Right cardiac atrium (tissue), 5 donors: Measurements from ENCODE around the gene SIM2. TPM values are rescaled to one million over a fixed set of nuclear protein-coding genes. Genes with fewer than 3 reads are reported as not detected.

Experiments
- ATAC-seq, 2 donors: fragments of 200-7000 bp; cut with Tn5 transposase; one replicate each; pipeline versions ENCODE4 v1.8.0 to v1.9.1; 2020; ENCODE audit warnings: moderate library complexity in 2 of 2, mild to moderate bottlenecking in 1 of 2
- DNase-seq, 3 donors: peaks; one replicate each; pipeline ENCODE4 v3.0.0-alpha.2; 2020
- H3K27ac ChIP-seq: one replicate; pipeline ENCODE4 v1.5.1; 2013; ENCODE audit warnings: mild to moderate bottlenecking, low read length, control low read depth, moderate library complexity
- H3K27me3 ChIP-seq: one replicate; pipeline ENCODE4 v1.6.1; 2013; ENCODE audit not compliant: control insufficient read depth, insufficient read depth
- H3K4me1 ChIP-seq: one replicate; pipeline ENCODE4 v1.6.1; 2013; ENCODE audit warnings: low read length; ENCODE audit not compliant: control insufficient read depth, insufficient read depth
- H3K4me3 ChIP-seq: one replicate; pipeline ENCODE4 v1.5.1; 2013; ENCODE audit warnings: low read length, control low read depth
- H3K9me3 ChIP-seq: one replicate; pipeline ENCODE4 v1.6.1; 2013; ENCODE audit warnings: low read length; ENCODE audit not compliant: control insufficient read depth
- WGBS: extraction: QIAGEN DNeasy Blood & Tissue Kit; methylation state at CpG from one replicate; pipeline ENCODE4 v1.1.7; 2013; 5-methylcytosine and 5-hydroxymethylcytosine counted together
- intact Hi-C, 4 donors: fragments of 100-400 bp; cut with DNase I; formaldehyde crosslinking; loops; one replicate each; pipeline versions ENCODE4 v1.11.0 to v1.14.0; 2022 to 2023
- polyA plus RNA-seq: library from polyadenylated mRNA; stranded (reverse); fragments of 200-250 nt; gene quantifications from one replicate; pipeline ENCODE4 v1.2.3, GENCODE V29; 2013
- total RNA-seq, 4 donors: library from RNA; stranded (reverse); fragmentation: NEBNext Ultra II Directional; extraction: Animal tissue kit (Norgen Biotek cat#: 25700); gene quantifications; one replicate each; pipeline ENCODE4 v1.2.1, GENCODE V29; 2021
- donor health status: healthy with polysubstance abuse.
- donor health status: DM: no; HTN: yes; CAD: no.
- donor health status: DM: no; HTN: no; CAD: no.
- donor health status: DM: no; HTN: yes; CAD: no; lungs with severe emphysema.
- donor health status: DM: yes; HTN: yes; CAD: no.

SIM2 gene
- total and polyA plus RNA-seq, 5 donors: not detected

DNA sequence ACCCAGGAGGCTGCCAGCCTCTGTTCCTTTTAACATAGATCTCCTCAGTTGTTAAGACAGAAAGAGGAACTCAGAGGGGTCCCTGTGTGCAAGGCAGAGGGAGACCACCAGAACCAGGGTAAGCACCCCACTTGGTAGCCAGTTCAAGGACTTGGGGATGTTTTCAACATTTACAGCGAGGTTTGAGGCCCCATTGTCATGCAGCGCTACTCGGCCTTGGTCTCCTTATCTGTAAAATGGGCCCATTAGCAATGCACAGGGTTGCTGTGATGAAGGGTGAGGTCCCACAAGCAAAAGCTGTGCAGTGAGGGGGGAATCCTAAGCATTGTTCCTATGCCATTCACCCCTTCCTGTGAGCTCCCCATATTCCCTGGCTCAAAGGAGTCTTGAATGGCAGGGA, 4.2 kb downstream of the SIM2 start:
- Histone ChIP-seq H3K4me1 (peaks cover 4% of the 10 kb centered on the region), H3K27ac (no peak overlapping the region), H3K27me3 (no peaks in the 10 kb centered on the region), H3K9me3 (no peaks in the 10 kb centered on the region), H3K4me3 (no peak overlapping the region)
- DNase-seq: no peak
- 39% methylated on average over 3 of the region's 3 CpGs for WGBS
- no peak for ATAC-seq
- intact Hi-C loops: no loop called here

- Histone ChIP-seq H3K9me3 (no peaks in the 10 kb centered on the region), H3K27me3 (no peaks in the 10 kb centered on the region), H3K27ac (no peak overlapping the region), H3K4me3 (no peak overlapping the region), H3K4me1 (peaks cover 4% of the 10 kb centered on the region)
- peak in 1 of 3 donors; percentile 13 for DNase-seq
- intact Hi-C loops: no loop called here
- 19% methylated on average over 15 of the region's 15 CpGs for WGBS
- no peak for ATAC-seq
Observed at GRCh38 chr21:36703626-36704280, 4.8 kb downstream of the SIM2 start.

DNA sequence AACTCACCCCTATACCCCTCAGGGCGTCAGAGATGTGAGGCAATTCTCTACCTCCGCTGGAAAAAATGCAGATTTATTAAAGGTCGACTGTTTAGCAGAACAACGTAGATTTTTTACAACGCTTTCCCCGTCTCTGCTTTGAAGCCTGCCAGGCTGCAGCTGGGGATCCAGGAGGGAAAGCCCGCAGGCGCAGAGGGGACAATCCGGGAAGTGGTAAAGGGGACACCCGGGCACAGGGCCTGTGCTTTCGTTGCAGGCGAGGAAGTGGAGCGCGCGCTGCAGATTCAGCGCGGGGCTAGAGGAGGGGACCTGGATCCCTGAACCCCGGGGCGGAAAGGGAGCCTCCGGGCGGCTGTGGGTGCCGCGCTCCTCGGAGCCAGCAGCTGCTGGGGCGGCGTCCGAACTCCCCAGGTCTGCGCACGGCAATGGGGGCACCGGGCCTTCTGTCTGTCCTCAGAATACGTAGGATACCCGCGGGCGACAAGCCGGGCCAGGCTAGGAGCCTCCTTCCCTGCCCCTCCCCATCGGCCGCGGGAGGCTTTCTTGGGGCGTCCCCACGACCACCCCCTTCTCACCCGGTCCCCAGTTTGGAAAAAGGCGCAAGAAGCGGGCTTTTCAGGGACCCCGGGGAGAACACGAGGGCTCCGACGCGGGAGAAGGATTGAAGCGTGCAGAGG, 5.5 kb downstream of the SIM2 start:
- DNase-seq (no peak), ATAC-seq (no peak)
- WGBS: 3% methylated on average over 49 of the region's 49 CpGs
- Histone ChIP-seq H3K27ac (no peak overlapping the region), H3K4me1 (peaks cover 4% of the 10 kb centered on the region), H3K4me3 (no peak overlapping the region), H3K9me3 (no peaks in the 10 kb centered on the region), H3K27me3 (no peaks in the 10 kb centered on the region)
- intact Hi-C loops: no loop called here

DNA sequence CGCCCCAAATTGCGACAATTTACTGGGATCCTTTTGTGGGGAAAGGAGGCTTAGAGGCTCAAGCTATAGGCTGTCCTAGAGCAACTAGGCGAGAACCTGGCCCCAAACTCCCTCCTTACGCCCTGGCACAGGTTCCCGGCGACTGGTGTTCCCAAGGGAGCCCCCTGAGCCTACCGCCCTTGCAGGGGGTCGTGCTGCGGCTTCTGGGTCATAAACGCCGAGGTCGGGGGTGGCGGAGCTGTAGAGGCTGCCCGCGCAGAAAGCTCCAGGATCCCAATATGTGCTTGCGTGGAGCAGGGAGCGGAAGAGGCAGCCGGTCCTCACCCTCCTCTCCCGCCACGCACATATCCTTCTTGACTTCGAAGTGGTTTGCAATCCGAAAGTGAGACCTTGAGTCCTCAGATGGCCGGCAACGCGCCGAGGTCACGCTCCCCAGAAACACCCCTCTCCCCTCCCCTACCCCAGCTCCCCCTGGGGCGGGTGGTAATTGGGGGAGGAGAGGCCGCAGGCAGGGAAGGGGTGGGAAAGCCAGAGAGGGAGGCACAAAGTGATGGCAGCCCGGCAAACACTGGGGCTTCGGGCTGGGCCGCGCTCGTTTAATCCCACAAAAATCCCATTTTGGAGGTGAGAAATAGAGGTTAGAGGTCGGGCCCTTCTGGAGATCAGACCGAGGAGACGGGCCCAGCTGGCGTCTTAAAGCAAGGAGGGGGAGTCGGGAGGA, 6.2 kb downstream of the SIM2 start:
- intact Hi-C loops: no loop called here
- 4% methylated on average over 39 of the region's 39 CpGs for WGBS
- no peak for DNase-seq
- peak overlapping the region; percentile 6 for H3K4me3 ChIP-seq
- H3K9me3 ChIP-seq: no peaks in the 10 kb centered on the region
- peaks cover 4% of the 10 kb centered on the region for H3K4me1 ChIP-seq
- H3K27ac ChIP-seq: no peak overlapping the region
- ATAC-seq: no peak
- H3K27me3 ChIP-seq: no peaks in the 10 kb centered on the region

GRCh38 chr21:36705679-36706481, 7.0 kb downstream of the SIM2 start:
- H3K27ac ChIP-seq: no peak overlapping the region
- no peaks in the 10 kb centered on the region for H3K27me3 ChIP-seq
- no peak overlapping the region for H3K4me3 ChIP-seq
- DNase-seq: no peak
- no peaks in the 10 kb centered on the region for H3K4me1 ChIP-seq
- ATAC-seq: no peak
- no peaks in the 10 kb centered on the region for H3K9me3 ChIP-seq
- WGBS: 6% methylated on average over 22 of the region's 22 CpGs
- intact Hi-C loops: no loop called here

DNA sequence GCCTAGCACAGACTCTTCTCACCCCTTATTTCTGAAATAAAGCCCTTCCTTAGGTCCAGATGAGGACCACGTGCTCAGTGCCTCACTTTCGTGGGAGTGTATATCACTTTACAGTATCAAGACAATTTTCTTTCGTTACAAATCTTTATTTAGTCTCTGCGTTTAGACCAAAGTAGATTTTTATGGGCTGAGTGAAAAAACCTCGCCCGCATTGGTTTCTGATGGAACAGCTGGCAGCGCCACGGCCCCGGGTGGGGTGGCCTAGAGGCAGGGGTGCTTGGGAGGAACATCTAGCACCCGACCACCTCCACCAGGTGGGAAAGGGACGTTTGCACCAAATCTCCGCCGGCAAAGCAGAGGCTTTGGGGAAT, 7.6 kb downstream of the SIM2 start:
- no peaks in the 10 kb centered on the region for H3K4me1 ChIP-seq
- 12% methylated on average over 13 of the region's 13 CpGs for WGBS
- H3K4me3 ChIP-seq: no peak overlapping the region
- intact Hi-C loops: no loop called here
- ATAC-seq: no peak
- no peaks in the 10 kb centered on the region for H3K27me3 ChIP-seq
- H3K9me3 ChIP-seq: no peaks in the 10 kb centered on the region
- no peak overlapping the region for H3K27ac ChIP-seq
- no peak for DNase-seq

GRCh38 chr21:36706951-36707762, 8.2 kb downstream of the SIM2 start:
- intact Hi-C loops: no loop called here
- DNase-seq (no peak), ATAC-seq (no peak)
- no peak overlapping the region for H3K27ac ChIP-seq
- WGBS: 13% methylated on average over 32 of the region's 32 CpGs
- no peaks in the 10 kb centered on the region for H3K4me1 ChIP-seq
- H3K9me3 ChIP-seq: no peaks in the 10 kb centered on the region
- no peaks in the 10 kb centered on the region for H3K27me3 ChIP-seq
- H3K4me3 ChIP-seq: no peak overlapping the region

DNA sequence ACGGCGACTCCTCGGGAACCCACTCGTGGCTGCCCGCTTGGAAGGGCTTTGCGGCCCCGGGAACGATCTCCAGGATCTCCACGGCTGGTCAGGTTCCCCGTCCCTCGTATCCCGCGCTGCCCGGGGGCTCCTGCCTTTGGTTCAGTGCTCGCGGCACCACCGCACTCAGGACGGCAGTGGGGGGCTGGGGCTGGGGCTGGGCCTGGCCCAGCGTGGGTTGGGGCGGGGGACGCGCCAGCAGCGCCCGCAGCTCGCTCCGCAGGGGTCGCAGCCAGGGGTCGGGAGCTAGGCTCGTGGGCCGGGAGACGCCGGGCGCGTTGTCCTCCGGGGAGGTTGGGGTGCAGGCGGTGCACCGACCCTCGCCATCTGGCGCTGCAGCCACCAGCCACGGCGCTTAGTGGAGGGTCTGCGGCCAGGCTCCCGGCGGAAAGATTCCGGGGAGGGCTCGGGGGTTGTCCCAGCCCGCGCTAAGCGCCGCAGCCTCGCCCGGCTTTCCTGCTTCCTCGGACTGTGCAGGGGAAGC, 8.9 kb downstream of the SIM2 start:
- no peak for ATAC-seq
- no peak for DNase-seq
- Histone ChIP-seq H3K27me3 (peaks cover 4% of the 10 kb centered on the region), H3K27ac (no peak overlapping the region), H3K4me3 (no peak overlapping the region), H3K4me1 (no peaks in the 10 kb centered on the region), H3K9me3 (no peaks in the 10 kb centered on the region)
- intact Hi-C loops: no loop called here
- WGBS: 3% methylated on average over 53 of the region's 53 CpGs

GRCh38 chr21:36708286-36709029, 9.5 kb downstream of the SIM2 start:
- H3K9me3 ChIP-seq: no peaks in the 10 kb centered on the region
- intact Hi-C loops: no loop called here
- H3K4me3 ChIP-seq: no peak overlapping the region
- 3% methylated on average over 44 of the region's 44 CpGs for WGBS
- no peak overlapping the region for H3K27ac ChIP-seq
- no peaks in the 10 kb centered on the region for H3K4me1 ChIP-seq
- ATAC-seq: no peak
- no peak for DNase-seq
- H3K27me3 ChIP-seq: peaks cover 6% of the 10 kb centered on the region
